HG03565 (cell line): ENCODE data around the gene CABP2.
"Not testable (repeated sequence)": the region's sequence is repeated elsewhere in the genome, so short reads cannot be mapped to it uniquely, and the experiment has no call there.

Experiments
- ATAC-seq: cut with Tn5 transposase; IDR thresholded peaks from one replicate; pipeline ENCODE4 v1.9.1; 2021; ENCODE audit warnings: mild to moderate bottlenecking, moderate library complexity; ENCODE audit not compliant: unreplicated experiment

The CABP2 gene

GRCh38 chr11:67495234-67496005, 27.8 kb downstream of the CABP2 start:
- ATAC-seq: no peak

- ATAC-seq: no peak
Measured at GRCh38 chr11:67494371-67495233, 28.6 kb downstream of the CABP2 start.

- ATAC-seq: no peak
Measured at GRCh38 chr11:67493548-67494370, 29.5 kb downstream of the CABP2 start.

- no peak for ATAC-seq
Measured at GRCh38 chr11:67492801-67493547, 30.3 kb downstream of the CABP2 start.

- no peak for ATAC-seq
Measured at GRCh38 chr11:67492069-67492727, 31.0 kb downstream of the CABP2 start.

- ATAC-seq: no peak
Measured at GRCh38 chr11:67491276-67492068, 31.8 kb downstream of the CABP2 start.

- ATAC-seq: no peak
Measured at GRCh38 chr11:67490727-67491065, 32.5 kb downstream of the CABP2 start.

GRCh38 chr11:67489885-67490726, 33.1 kb downstream of the CABP2 start:
- ATAC-seq: no peak

GRCh38 chr11:67489203-67489884, 33.9 kb downstream of the CABP2 start:
- no peak for ATAC-seq

GRCh38 chr11:67486481-67487195, 36.6 kb downstream of the CABP2 start:
- peak; percentile 18 for ATAC-seq

- not testable (repeated sequence) for ATAC-seq
Measured at GRCh38 chr11:67485873-67486361, 37.3 kb downstream of the CABP2 start.

- ATAC-seq: no peak
Measured at GRCh38 chr11:67484847-67485311, 38.4 kb downstream of the CABP2 start.

GRCh38 chr11:67483831-67484665, 39.2 kb downstream of the CABP2 start:
- no peak for ATAC-seq

GRCh38 chr11:67482827-67483798, 40.1 kb downstream of the CABP2 start, which contains the start of gene AIP:
TSS of gene AIP (plus strand) at chr11:67483026. CDS start at chr11:67483159, 133 bp downstream.
- peak; percentile 53 for ATAC-seq
